ENCODE data around the gene SRMS.

SRMS gene

GRCh38 chr20:63586797-63587196 lies 39.2 kb upstream of the SRMS start:
- Histone ChIP-seq H3K4me3 (no peak overlapping the region), H3K27ac (no peak overlapping the region)
- DNase-seq (ENCODE audit: low spot score), result no peak
- TF ChIP-seq, protein P1, sequence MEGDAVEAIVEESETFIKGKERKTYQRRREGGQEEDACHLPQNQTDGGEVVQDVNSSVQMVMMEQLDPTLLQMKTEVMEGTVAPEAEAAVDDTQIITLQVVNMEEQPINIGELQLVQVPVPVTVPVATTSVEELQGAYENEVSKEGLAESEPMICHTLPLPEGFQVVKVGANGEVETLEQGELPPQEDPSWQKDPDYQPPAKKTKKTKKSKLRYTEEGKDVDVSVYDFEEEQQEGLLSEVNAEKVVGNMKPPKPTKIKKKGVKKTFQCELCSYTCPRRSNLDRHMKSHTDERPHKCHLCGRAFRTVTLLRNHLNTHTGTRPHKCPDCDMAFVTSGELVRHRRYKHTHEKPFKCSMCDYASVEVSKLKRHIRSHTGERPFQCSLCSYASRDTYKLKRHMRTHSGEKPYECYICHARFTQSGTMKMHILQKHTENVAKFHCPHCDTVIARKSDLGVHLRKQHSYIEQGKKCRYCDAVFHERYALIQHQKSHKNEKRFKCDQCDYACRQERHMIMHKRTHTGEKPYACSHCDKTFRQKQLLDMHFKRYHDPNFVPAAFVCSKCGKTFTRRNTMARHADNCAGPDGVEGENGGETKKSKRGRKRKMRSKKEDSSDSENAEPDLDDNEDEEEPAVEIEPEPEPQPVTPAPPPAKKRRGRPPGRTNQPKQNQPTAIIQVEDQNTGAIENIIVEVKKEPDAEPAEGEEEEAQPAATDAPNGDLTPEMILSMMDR (IDR thresholded peaks at IDR 0.05), result no peak

DNA sequence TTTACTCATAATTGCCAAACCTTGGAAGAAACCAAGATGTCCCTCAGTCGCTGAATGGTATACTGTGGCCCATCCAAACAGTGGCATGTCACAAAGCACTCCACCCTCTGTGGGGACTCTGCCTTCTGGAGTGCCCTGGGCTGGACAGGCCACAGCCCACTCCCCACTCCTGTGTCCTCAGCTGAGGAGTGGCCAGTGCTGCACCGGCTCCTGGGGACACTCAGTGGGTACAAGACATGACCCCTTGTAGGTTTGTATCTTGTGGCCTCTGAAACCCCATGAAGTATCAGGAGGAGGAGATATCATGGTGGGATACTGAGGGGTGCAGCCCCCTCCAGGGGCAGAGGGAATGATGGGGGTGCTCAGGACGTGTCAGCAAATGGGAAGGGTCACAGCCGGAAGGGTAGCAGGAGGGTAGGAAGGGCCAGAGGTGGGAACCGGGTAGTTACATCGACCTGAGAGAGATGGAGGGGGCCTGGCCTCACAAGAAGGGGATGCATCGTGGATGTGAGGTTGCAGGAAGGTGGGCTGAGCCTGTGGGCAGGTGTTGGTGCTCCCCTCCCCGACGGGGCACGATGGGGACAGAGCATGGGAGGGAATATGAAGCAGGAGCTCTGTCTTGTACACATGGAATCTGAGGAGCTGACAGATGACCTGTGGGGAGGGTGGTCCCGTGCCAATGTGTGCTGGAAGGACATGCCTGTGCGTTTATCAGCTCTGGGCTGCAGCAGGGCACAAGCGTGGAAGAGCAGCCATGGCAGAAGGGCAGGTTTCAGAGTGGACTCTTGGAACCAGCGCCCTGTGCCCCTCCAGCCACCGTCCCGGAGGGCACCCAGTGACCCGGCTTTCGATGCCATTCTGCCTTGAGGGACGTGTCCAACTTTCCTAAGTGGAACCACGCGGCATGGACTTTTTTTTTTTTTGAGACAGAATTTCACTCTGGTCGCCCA lies 38.3 kb upstream of the SRMS start:
- DNase-seq (ENCODE audit: low spot score), result no peak
- no peak overlapping the region for H3K27ac ChIP-seq
- TF ChIP-seq, protein P1 (IDR thresholded peaks at IDR 0.05), result no peak

GRCh38 chr20:63582382-63583063 lies 35.0 kb upstream of the SRMS start:
- TF ChIP-seq, protein P1 (IDR thresholded peaks at IDR 0.05), result no peak
- no peak for DNase-seq (ENCODE audit: low spot score)
- Histone ChIP-seq H3K4me3 (no peak overlapping the region), H3K27ac (no peak overlapping the region)

More for the DNA sequence above, 38.3 kb upstream of the SRMS start:
- no peak overlapping the region for H3K4me3 ChIP-seq

DNA sequence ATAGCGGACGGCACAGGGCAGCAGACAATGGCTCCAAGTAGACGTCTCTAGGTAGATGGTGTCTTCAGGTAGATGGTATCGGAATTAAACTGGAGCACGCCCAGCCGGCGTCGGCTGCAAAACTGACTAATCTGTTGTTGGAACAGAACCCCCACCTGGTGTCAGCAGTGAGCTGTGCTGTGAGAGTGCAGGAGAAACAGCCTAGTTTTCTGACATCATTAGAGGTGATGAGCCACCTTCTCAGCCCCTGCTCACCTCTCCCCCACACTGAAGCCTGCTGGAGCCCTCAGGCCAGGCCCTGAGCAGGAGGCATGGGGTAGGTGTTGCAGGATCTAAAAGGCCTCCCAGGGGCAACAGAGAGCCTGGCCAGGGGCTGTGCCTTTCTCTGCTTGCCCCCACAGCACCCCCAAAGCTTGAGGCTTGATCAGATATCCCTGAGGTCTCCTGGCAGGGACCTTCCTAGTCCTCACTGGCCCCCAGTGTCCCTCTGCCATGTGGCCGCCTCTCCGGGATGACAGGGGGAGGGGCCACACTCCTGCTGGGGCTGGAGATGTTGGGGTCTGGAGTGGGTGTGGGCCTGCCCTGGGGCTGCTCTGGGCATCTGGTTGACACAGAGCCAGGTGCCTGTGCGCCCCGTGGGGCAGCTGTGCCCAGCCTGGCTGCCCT lies 33.4 kb upstream of the SRMS start:
- no peak for DNase-seq (ENCODE audit: low spot score)
- H3K27ac ChIP-seq, result no peak overlapping the region
- TF ChIP-seq, protein P1 (IDR thresholded peaks at IDR 0.05), result no peak
- H3K4me3 ChIP-seq, result no peak overlapping the region

DNA sequence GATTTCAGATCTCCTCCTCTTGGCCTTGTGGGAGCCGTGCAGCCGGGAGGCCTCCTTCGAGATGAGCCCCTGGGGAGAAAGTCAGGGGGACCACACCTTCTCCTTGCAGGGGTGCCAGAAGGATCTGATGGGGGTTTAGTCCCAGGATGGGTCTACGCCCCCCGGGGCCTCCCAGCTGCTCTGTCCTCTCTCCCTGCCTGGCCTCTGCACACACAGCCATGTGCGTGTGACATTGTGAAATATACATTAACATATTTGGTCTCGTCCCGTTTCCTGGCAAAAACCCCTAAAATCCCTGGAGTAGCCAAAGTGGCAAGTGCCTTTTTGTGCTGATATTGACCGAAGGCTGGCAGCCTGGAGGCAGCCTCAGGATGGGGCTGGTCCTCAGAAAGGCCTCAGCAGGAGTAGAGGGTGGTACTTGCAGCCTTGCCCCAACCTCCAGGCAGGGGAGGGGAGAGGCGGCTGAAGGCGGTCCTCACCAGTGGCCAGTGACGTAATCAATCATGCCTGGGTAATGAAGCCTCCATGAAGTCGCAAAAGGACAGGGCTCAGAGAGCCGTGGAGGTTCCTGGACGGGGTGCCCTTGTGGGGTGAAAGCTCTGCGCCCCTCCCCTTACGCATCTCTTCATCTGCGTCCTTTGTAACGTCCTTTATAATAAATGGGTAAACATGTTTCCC lies 31.6 kb upstream of the SRMS start:
- TF ChIP-seq, protein P1 (IDR thresholded peaks at IDR 0.05), result no peak
- DNase-seq (ENCODE audit: low spot score), result no peak
- no peak overlapping the region for H3K4me3 ChIP-seq
- H3K27ac ChIP-seq, result no peak overlapping the region

- no peak overlapping the region for H3K27ac ChIP-seq
- DNase-seq (ENCODE audit: low spot score), result no peak
- no peak overlapping the region for H3K4me3 ChIP-seq
- TF ChIP-seq, protein P1 (IDR thresholded peaks at IDR 0.05), result no peak
Observed at GRCh38 chr20:63578224-63579016, 30.9 kb upstream of the SRMS start.
